Left hindlimb (tissue), 1 donor: ENCODE measurements around the gene FIS1.
"Not testable (repeated sequence)": the region's sequence is repeated elsewhere in the genome, so short reads cannot be mapped to it uniquely, and the experiment has no call there.

Source experiments
- DNase-seq: peaks from one replicate; pipeline ENCODE4 v3.0.0-alpha.2; 2018

The FIS1 gene

GRCh38 chr7:101244375-101245146 is at the start of gene FIS1:
Gene FIS1, minus strand, starts transcription at chr7:101245081. Its CDS starts 77 bp downstream, at chr7:101245004.
- peak; percentile 94 for DNase-seq

- DNase-seq, result no peak
Measured at GRCh38 chr7:101294039-101294831, 49.4 kb upstream of the FIS1 start.

- not testable (repeated sequence) for DNase-seq
Measured at GRCh38 chr7:101293069-101294021, 48.5 kb upstream of the FIS1 start.

- DNase-seq, result not testable (repeated sequence)
Measured at GRCh38 chr7:101292566-101292965, 47.7 kb upstream of the FIS1 start.

GRCh38 chr7:101290186-101291037 is 45.5 kb upstream of the FIS1 start:
- not testable (repeated sequence) for DNase-seq

GRCh38 chr7:101289687-101290086 is 44.8 kb upstream of the FIS1 start:
- DNase-seq, result not testable (repeated sequence)

- no peak for DNase-seq
Measured at GRCh38 chr7:101288439-101288838, 43.6 kb upstream of the FIS1 start.

- no peak for DNase-seq
Measured at GRCh38 chr7:101287032-101287431, 42.2 kb upstream of the FIS1 start.

GRCh38 chr7:101285880-101286279 is 41.0 kb upstream of the FIS1 start:
- DNase-seq, result not testable (repeated sequence)

GRCh38 chr7:101285171-101285570 is 40.3 kb upstream of the FIS1 start:
- DNase-seq, result no peak

- DNase-seq, result not testable (repeated sequence)
Measured at GRCh38 chr7:101280912-101281311, 36.0 kb upstream of the FIS1 start.

- DNase-seq, result no peak
Measured at GRCh38 chr7:101278461-101279292, 33.8 kb upstream of the FIS1 start.

GRCh38 chr7:101277155-101277554 is 32.3 kb upstream of the FIS1 start:
- no peak for DNase-seq

GRCh38 chr7:101273206-101273605 is 28.3 kb upstream of the FIS1 start:
- no peak for DNase-seq

- no peak for DNase-seq
Measured at GRCh38 chr7:101271021-101271420, 26.1 kb upstream of the FIS1 start.

- DNase-seq, result no peak
Measured at GRCh38 chr7:101269664-101270063, 24.8 kb upstream of the FIS1 start.

- no peak for DNase-seq
Measured at GRCh38 chr7:101265622-101266516, 21.0 kb upstream of the FIS1 start.

GRCh38 chr7:101264102-101264706 is 19.3 kb upstream of the FIS1 start:
- DNase-seq, result not testable (repeated sequence)

- no peak for DNase-seq
Measured at GRCh38 chr7:101258243-101258731, 13.4 kb upstream of the FIS1 start.
